K562 treated with DMSO at 1 percent for 24 hours (cell line): ENCODE measurements around the gene CASTOR1. TPM values are rescaled to one million over a fixed set of nuclear protein-coding genes. Genes with fewer than 3 reads are reported as not detected.

Experiments
- total RNA-seq: library from RNA; unstranded; fragments of 300-600 nt; gene quantifications from 2 replicates; pipeline ENCODE4 v1.2.3, GENCODE V29; 2022; ENCODE audit warnings: low read depth; ENCODE audit not compliant: insufficient read depth

Gene CASTOR1
- 0.97 and 1.6 TPM in 2 replicates for total RNA-seq

DNA sequence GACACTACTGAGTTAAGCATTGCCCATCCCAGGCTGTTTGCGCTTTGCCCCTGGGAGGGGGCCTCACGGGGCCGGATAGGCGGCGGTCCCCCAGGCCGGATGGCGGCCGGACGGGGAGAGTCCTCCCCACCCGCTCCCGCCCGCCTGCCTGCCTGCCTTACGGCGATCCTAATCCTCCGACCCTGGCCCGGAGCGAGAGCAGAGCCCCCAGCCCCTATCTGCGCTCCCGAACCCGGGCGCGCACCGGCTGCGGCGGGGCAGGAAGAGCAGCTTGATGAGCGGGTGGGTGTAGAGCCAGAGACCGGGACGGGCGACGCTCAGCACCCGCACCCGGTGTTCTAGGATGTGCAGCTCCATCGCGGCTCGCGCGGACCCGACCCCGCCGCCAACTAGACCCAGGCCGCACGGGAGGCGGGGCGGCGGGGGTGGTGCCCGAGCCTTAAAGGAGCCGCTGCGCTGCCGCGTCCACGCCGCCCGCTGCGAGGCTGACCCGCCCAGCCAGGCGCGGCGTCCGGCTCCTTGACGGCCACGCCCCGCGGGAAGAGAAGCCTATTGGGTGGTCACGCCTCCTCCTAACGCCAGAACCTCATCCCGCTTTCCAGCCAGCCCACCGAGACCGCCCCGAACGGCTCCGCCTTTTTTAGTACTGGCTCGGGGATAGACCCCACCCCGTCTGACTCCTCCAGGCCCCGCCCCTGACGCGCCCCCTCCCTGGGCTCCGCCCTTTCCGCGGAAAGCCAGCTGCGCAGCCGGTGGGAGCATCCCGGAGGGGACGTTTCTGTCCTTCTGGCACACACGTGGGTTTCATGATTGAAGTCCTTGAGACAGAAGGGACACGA, at the start of gene CASTOR1:
CASTOR1 (minus strand) TSS at position 365 of the 839 bp plus-strand sequence; CDS start at position 357, 8 bp downstream.

DNA sequence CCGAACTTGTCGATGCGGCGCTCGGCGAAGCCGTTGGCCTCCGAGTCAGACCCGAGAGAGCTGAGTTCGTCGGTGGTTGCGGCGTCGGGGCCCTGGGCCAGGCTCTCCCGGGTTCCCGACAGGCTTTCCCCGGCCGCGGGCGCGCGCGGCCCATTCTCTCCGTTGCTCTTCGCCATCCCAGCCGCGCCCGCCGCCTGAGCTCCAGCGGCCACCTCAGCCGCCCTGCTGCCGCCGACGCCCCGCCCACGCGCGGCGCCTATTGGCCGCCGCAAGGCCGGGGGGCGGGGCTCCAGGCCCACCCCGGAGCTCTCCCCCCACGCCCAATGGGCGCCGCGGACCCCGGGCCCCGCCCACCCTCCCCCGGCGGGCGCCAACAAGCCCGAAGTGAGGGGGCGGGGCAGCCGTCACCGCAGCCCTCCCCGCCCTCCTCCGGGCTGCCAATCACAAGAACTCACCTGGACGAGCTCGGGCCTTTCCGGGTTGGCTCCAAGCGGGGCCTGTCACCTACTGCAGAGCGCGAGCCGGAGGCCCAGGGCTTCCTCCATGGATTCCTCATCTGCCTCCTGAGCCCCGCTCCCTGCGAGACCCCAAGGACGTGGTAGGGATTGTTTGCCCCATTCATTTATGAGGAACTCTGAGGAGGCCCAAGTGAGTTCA, 37.5 kb upstream of the CASTOR1 start, which contains the start of gene TBC1D10A:
TBC1D10A (minus strand) TSS at position 236 of the 657 bp plus-strand sequence; CDS start at position 176, 60 bp downstream.

DNA sequence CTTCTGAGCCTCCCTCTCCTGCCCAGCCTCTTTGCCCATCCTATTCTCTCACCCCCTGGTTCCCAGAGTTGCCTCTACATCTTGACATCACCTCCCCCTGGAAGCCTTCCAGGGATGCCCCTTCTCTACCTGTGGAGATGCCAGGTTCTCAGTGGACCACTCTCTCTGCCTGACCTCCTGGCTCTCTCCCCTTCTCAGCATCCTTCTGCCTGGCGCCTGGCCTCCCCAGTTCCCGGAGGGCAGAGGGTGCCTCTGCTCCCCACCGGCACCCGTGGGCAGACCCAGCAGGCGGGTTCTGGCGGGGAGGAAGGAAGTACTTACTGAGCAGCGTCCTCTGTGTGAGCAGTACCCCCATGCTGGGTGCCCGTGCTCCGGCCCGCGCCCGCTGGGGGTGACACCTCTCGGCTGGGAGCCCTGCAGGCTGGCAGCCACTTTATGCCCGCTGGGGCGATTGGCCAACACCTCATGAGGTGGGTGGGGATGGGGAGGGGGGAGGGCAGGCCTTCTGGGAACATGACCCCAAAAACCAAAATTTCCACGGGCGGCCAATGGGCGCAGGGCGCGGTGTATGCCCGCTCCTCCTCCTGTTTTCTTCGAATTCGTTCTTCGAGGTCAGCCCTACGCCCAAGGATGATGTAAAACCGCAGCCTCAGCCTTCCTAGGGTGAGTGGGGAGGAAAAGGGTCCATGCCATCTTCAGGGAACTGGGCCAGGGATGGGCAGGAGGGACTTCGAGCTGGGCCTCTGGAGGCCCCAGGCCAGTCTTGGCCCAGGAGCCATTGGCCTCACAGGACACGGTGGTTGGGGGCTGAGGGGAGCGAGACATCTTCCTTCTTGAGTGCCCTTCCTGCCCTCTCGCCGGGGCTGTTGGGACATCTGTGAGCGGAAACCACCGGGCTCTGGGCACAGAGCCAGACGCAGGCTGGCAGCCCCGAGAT, 22.6 kb downstream of the CASTOR1 start, which contains the start of gene OSM:
OSM (minus strand) TSS at position 407 of the 937 bp plus-strand sequence; CDS start at position 355, 52 bp downstream.

DNA sequence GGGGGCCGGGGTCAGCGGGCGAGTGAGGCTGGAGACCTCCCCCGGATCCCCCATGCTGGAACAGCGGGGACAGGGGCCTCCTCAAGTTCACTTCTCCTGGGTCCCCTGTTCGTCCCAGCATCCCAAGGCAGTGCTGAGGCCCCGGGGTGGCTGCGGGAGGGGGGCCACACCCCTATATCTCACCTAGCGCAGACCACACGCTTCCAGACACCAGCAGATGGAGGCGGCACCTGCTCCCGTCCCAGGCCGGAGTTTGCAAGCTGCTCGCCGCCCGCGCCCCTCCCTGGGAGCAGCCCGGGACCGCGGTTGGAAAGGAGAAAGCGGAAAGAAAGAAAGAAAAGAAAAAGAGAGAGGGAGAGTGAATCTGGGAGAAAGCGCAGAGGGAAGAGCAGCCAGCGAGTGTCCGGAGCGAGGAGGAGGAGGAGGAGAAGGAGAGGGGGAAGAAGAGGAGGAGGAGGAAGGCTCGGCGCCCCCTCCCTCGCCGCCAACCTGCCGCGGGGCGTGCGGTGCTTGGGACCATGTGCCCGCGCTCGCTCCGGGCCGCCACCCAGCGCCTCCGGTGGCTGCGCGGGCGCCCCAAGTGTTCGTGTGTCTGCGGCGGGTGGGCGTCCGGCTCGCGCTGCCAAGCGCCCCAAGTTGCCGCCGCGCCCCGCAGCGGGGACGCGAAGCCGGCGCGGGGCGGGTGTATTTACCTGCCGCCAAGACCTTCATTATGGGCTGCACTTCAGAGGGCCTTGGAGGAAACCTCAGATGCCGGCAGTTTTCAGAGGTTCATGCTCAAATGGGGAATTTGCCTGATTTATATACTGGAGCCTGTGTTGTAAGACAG, 43.1 kb downstream of the CASTOR1 start, which contains the start of gene LIF:
LIF (minus strand) TSS at position 775 of the 829 bp plus-strand sequence; CDS start at position 711, 64 bp downstream.

Other genes with a start within 250 kb of the CASTOR1 start
- not detected in 2 replicates for gene HORMAD2, start 209.0 kb downstream of the CASTOR1 start, total RNA-seq
- gene LIF, start 42.7 kb downstream of the CASTOR1 start, total RNA-seq: not detected in 2 replicates
- gene OSM, start 22.7 kb downstream of the CASTOR1 start, total RNA-seq: not detected in 2 replicates
- 23.3 and 23.6 TPM in 2 replicates for gene TBC1D10A, start 37.4 kb upstream of the CASTOR1 start, total RNA-seq
- 62.4 and 62.8 TPM in 2 replicates for gene SF3A1, start 67.4 kb upstream of the CASTOR1 start, total RNA-seq
- 2.1 and 2.4 TPM in 2 replicates for gene CCDC157, start 67.5 kb upstream of the CASTOR1 start, total RNA-seq
- gene RNF215, start 97.9 kb upstream of the CASTOR1 start, total RNA-seq: 6.0 and 7.2 TPM in 2 replicates
- 0.13 and 0.34 TPM in 2 replicates for gene SEC14L2, start 107.5 kb upstream of the CASTOR1 start, total RNA-seq
- gene MTFP1, start 136.3 kb upstream of the CASTOR1 start, total RNA-seq: 40.7 and 46.3 TPM in 2 replicates
- gene SEC14L3, start 182.5 kb upstream of the CASTOR1 start, total RNA-seq: not detected in 2 replicates
- not detected in 2 replicates for gene SEC14L4, start 216.2 kb upstream of the CASTOR1 start, total RNA-seq